ENCODE data around the gene SH3RF3.

DNA sequence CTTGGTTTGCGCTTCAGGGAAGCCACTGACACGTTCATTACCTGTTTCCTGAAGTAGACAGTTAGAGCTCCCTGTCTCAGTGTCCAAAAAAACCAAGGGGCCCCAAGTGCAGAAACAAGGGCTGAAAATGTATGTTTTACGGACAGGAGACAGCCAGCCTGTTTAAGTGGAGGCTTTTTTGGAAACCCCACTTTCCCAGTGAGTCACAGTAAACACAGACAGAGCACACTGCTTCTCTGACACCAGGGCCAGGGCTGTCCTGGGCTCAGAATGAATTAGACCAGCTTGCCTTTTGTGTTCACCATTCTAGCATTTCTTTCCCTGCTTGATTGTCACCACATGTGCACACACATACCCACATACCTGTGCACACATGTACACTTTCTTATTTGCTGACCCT lies 128.6 kb downstream of the SH3RF3 start:
- TF ChIP-seq POLR2A (IDR thresholded peaks at IDR 0.05; ENCODE audit: low read depth, low read length) (no peak), PAX5 (IDR thresholded peaks at IDR 0.05; ENCODE audit: insufficient read depth, low read length, severe bottlenecking) (no peak), POLR2AphosphoS5 (IDR thresholded peaks at IDR 0.05; ENCODE audit: low read depth, low read length) (no peak)
